SK-N-SH treated with all-trans-retinoic acid at 6 μM for 48 hours (cell line): Measurements from ENCODE around the gene DNTTIP2.

ENCODE experiments used
- CREB5 ChIP-seq: fragments of 250-450 bp; sonication (Bioruptor Pico); IDR thresholded peaks from 2 replicates; pipeline ENCODE4 v1.5.1; 2020; ENCODE audit warnings: low read depth, mild to moderate bottlenecking, moderate library complexity
- CSDC2 ChIP-seq: fragments of 250-450 bp; sonication (Bioruptor Pico); IDR thresholded peaks from 2 replicates; pipeline ENCODE4 v1.5.0; 2020; ENCODE audit warnings: mild to moderate bottlenecking, moderate library complexity
- ESRRG ChIP-seq: fragments of 250-450 bp; sonication (Bioruptor Pico); IDR thresholded peaks from 2 replicates; pipeline ENCODE4 v1.6.1; 2021; ENCODE audit warnings: mild to moderate bottlenecking
- OSR1 ChIP-seq: fragments of 250-450 bp; sonication (Bioruptor Pico); IDR thresholded peaks from 2 replicates; pipeline ENCODE4 v1.8.0; 2022; ENCODE audit warnings: moderate library complexity, mild to moderate bottlenecking, inconsistent platforms
- PPARA ChIP-seq: fragments of 250-450 bp; sonication (Bioruptor Pico); IDR thresholded peaks from 2 replicates; pipeline ENCODE4 v1.5.0; 2020; ENCODE audit warnings: mild to moderate bottlenecking, borderline replicate concordance
- RARB ChIP-seq: fragments of 250-450 bp; sonication (Bioruptor Pico); IDR thresholded peaks from 2 replicates; pipeline ENCODE4 v1.8.0; 2021; ENCODE audit warnings: mild to moderate bottlenecking, moderate library complexity
- SNAI2 ChIP-seq: fragments of 250-450 bp; sonication (Bioruptor Pico); IDR thresholded peaks from 2 replicates; pipeline ENCODE4 v1.5.0; 2020; ENCODE audit warnings: mild to moderate bottlenecking, moderate library complexity
- TSHZ2 ChIP-seq: fragments of 250-450 bp; sonication (Bioruptor Pico); IDR thresholded peaks from 2 replicates; pipeline ENCODE4 v1.5.0; 2020; ENCODE audit warnings: mild to moderate bottlenecking, moderate library complexity
- ZFP3 ChIP-seq: fragments of 250-450 bp; sonication (Bioruptor Pico); IDR thresholded peaks from 2 replicates; pipeline ENCODE4 v1.5.0; 2020; ENCODE audit warnings: mild to moderate bottlenecking, moderate library complexity
- ZFP30 ChIP-seq: fragments of 450-650 bp; formaldehyde crosslinking; IDR thresholded peaks from 2 replicates; pipeline ENCODE4 v1.5.0; 2022; ENCODE audit warnings: mild to moderate bottlenecking, moderate library complexity
- ZNF565 ChIP-seq: fragments of 450-650 bp; formaldehyde crosslinking; conservative IDR thresholded peaks from 2 replicates; pipeline ENCODE4 v1.5.0; 2020; ENCODE audit warnings: low read depth, mild to moderate bottlenecking, moderate library complexity
- TF ChIP-seq, protein P1 (sequence below): fragments of 250-450 bp; sonication (Bioruptor Pico); IDR thresholded peaks from 2 replicates; pipeline ENCODE4 v1.5.1; 2021; ENCODE audit warnings: mild to moderate bottlenecking, moderate library complexity
- TF ChIP-seq, protein P2 (sequence below): fragments of 250-450 bp; sonication (Bioruptor Pico); IDR thresholded peaks from 2 replicates; pipeline ENCODE4 v1.8.0; 2020; ENCODE audit warnings: mild to moderate bottlenecking, moderate library complexity, borderline replicate concordance

DNA sequence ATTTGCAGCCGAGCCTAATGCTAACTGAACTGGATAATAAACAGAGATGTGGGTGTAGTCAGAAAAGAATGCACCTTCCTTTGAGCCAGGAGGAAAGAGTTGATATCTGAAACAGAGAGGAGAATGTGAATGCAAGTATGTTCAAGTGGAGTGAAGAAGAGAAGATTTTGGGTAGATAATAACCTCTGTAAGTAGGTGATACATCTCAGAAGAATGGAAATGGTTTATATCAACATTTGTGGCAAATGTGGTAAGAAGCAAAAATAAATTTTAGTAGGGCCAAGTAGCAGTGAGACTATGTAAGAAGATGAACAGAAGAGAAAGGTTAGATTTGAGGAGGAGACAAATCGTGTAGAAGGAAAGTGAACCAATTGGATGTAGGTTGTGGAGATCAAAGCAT is 1.7 kb upstream of the DNTTIP2 start:
- no peak for TF ChIP-seq ZFP3 (CRISPR knock-in tag)
- TF ChIP-seq, protein P1, sequence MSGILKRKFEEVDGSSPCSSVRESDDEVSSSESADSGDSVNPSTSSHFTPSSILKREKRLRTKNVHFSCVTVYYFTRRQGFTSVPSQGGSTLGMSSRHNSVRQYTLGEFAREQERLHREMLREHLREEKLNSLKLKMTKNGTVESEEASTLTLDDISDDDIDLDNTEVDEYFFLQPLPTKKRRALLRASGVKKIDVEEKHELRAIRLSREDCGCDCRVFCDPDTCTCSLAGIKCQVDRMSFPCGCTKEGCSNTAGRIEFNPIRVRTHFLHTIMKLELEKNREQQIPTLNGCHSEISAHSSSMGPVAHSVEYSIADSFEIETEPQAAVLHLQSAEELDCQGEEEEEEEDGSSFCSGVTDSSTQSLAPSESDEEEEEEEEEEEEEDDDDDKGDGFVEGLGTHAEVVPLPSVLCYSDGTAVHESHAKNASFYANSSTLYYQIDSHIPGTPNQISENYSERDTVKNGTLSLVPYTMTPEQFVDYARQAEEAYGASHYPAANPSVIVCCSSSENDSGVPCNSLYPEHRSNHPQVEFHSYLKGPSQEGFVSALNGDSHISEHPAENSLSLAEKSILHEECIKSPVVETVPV (CRISPR knock-in tag): no peak
- TF ChIP-seq PPARA (CRISPR knock-in tag): no peak
- no peak for TF ChIP-seq RARB (CRISPR knock-in tag)
- TF ChIP-seq, protein P2, sequence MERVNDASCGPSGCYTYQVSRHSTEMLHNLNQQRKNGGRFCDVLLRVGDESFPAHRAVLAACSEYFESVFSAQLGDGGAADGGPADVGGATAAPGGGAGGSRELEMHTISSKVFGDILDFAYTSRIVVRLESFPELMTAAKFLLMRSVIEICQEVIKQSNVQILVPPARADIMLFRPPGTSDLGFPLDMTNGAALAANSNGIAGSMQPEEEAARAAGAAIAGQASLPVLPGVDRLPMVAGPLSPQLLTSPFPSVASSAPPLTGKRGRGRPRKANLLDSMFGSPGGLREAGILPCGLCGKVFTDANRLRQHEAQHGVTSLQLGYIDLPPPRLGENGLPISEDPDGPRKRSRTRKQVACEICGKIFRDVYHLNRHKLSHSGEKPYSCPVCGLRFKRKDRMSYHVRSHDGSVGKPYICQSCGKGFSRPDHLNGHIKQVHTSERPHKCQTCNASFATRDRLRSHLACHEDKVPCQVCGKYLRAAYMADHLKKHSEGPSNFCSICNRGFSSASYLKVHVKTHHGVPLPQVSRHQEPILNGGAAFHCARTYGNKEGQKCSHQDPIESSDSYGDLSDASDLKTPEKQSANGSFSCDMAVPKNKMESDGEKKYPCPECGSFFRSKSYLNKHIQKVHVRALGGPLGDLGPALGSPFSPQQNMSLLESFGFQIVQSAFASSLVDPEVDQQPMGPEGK (CRISPR knock-in tag): no peak
- no peak for TF ChIP-seq CREB5 (CRISPR knock-in tag)
- no peak for TF ChIP-seq TSHZ2 (CRISPR knock-in tag)
- TF ChIP-seq OSR1 (CRISPR knock-in tag): no peak
- TF ChIP-seq CSDC2: no peak
- TF ChIP-seq SNAI2 (CRISPR knock-in tag): no peak
- no peak for TF ChIP-seq ZFP30
- TF ChIP-seq ZNF565 (CRISPR knock-in tag): no peak
- no peak for TF ChIP-seq ESRRG (CRISPR knock-in tag)
